ENCODE measurements around the gene SPN.

GRCh38 chr16:29719063-29719462, 56.0 kb downstream of the SPN start:
- no peak for TF ChIP-seq CTCF (conservative IDR thresholded peaks at IDR 0.05; ENCODE audit: low read depth, low read length)
- no peak for TF ChIP-seq MAFK (IDR thresholded peaks at IDR 0.05; ENCODE audit: low read depth, low read length)
- TF ChIP-seq SMC3 (IDR thresholded peaks at IDR 0.05; ENCODE audit: low read depth, low read length) = no peak
- no peak for TF ChIP-seq FOS (IDR thresholded peaks at IDR 0.05; ENCODE audit: low read depth, low read length)
- no peak for TF ChIP-seq POLR2A (IDR thresholded peaks at IDR 0.05; ENCODE audit: low read depth, low read length)
- TF ChIP-seq NFE2L2 (IDR thresholded peaks at IDR 0.05; ENCODE audit: low read depth, low read length) = no peak
- TF ChIP-seq MXI1 (IDR thresholded peaks at IDR 0.05; ENCODE audit: borderline replicate concordance, low read depth, low read length) = no peak

Measured in IMR-90 (cell line).